Measurements from ENCODE around the gene RAET1G. TPM values are rescaled to one million over a fixed set of nuclear protein-coding genes. Genes with fewer than 3 reads are reported as not detected.

Gene RAET1G
- total RNA-seq, 1 donor from 2014 or later: not detected

GRCh38 chr6:149925974-149926777, 3.3 kb upstream of the RAET1G start:
- Mint-ChIP-seq H3K9me3 (no peaks in the 10 kb centered on the region), H3K4me3 (no peak overlapping the region), H3K4me1 (peaks cover 31% of the 10 kb centered on the region), H3K27me3 (peaks cover 87% of the 10 kb centered on the region), H3K36me3 (ENCODE audit: low read depth) (no peaks in the 10 kb centered on the region), H3K27ac (no peak overlapping the region)
- ChIA-PET CTCF (interaction anchor here (1.1 kb wide), 1 partner anchor 91 kb away, joined by 5 read pairs; no protein-coding TSS in a partner anchor), POLR2A (no interaction called here)
- no peak for DNase-seq
- ATAC-seq (ENCODE audit: low read depth): peak; percentile 58
- TF ChIP-seq CTCF (IDR thresholded peaks at IDR 0.05): no peak
- intact Hi-C loops (cut with micrococcal nuclease): loop anchor here (1.0 to 10.0 kb wide), 3 partner anchors 92 to 379 kb away; partner anchors contain the start of gene PPIL4

- CTCF ChIA-PET: interaction anchor here (0.7 to 1.1 kb wide), 2 partner anchors 9 to 91 kb away, joined by 3 to 5 read pairs; no protein-coding TSS in a partner anchor
- Mint-ChIP-seq H3K27ac (no peak overlapping the region), H3K9me3 (no peaks in the 10 kb centered on the region), H3K36me3 (ENCODE audit: low read depth) (no peaks in the 10 kb centered on the region), H3K4me1 (peaks cover 31% of the 10 kb centered on the region), H3K27me3 (peaks cover 87% of the 10 kb centered on the region), H3K4me3 (no peak overlapping the region)
- no peak for DNase-seq
- POLR2A ChIA-PET: no interaction called here
- TF ChIP-seq CTCF (IDR thresholded peaks at IDR 0.05): no peak
- intact Hi-C loops (cut with micrococcal nuclease): loop anchor here (5.0 to 10.0 kb wide), 2 partner anchors 201 to 378 kb away; partner anchors contain the start of gene PPIL4
- no peak for ATAC-seq (ENCODE audit: low read depth)
Measured at GRCh38 chr6:149925253-149925973, 2.5 kb upstream of the RAET1G start.

GRCh38 chr6:149924933-149925252, 2.0 kb upstream of the RAET1G start:
- ChIA-PET CTCF (interaction anchor here (0.7 to 1.1 kb wide), 2 partner anchors 10 to 92 kb away, joined by 3 to 5 read pairs; no protein-coding TSS in a partner anchor), POLR2A (no interaction called here)
- H3K9me3 Mint-ChIP-seq: no peaks in the 10 kb centered on the region
- peaks cover 86% of the 10 kb centered on the region for H3K27me3 Mint-ChIP-seq
- peaks cover 31% of the 10 kb centered on the region for H3K4me1 Mint-ChIP-seq
- intact Hi-C loops (cut with micrococcal nuclease): loop anchor here (5.0 to 10.0 kb wide), 2 partner anchors 200 to 378 kb away; partner anchors contain the start of gene PPIL4
- DNase-seq (no peak), ATAC-seq (ENCODE audit: low read depth) (no peak)
- no peak overlapping the region for H3K4me3 Mint-ChIP-seq
- no peaks in the 10 kb centered on the region for H3K36me3 Mint-ChIP-seq (ENCODE audit: low read depth)
- TF ChIP-seq CTCF (IDR thresholded peaks at IDR 0.05): no peak
- H3K27ac Mint-ChIP-seq: no peak overlapping the region

- no peak for DNase-seq
- Mint-ChIP-seq H3K9me3 (no peaks in the 10 kb centered on the region), H3K36me3 (ENCODE audit: low read depth) (no peaks in the 10 kb centered on the region), H3K27me3 (peaks cover 80% of the 10 kb centered on the region), H3K4me1 (peaks cover 31% of the 10 kb centered on the region), H3K27ac (no peak overlapping the region), H3K4me3 (no peak overlapping the region)
- ChIA-PET CTCF (interaction anchor here (0.7 to 1.1 kb wide), 2 partner anchors 58 to 90 kb away, joined by 3 read pairs; no protein-coding TSS in a partner anchor), POLR2A (no interaction called here)
- no peak for ATAC-seq (ENCODE audit: low read depth)
- TF ChIP-seq CTCF (IDR thresholded peaks at IDR 0.05): no peak
- intact Hi-C loops (cut with micrococcal nuclease): loop anchor here (10.0 kb wide), 1 partner anchor 200 kb away; no protein-coding TSS in a partner anchor
Measured at GRCh38 chr6:149924206-149924932, 1.4 kb upstream of the RAET1G start.
